Measurements from ENCODE around the gene NRARP.

NRARP gene

GRCh38 chr9:137251490-137252268 lies 50.4 kb downstream of the NRARP start:
- TF ChIP-seq NFIC (IDR thresholded peaks at IDR 0.05) (no peak), CREB1 (IDR thresholded peaks at IDR 0.05; ENCODE audit: low read depth) (no peak), TAF1 (IDR thresholded peaks at IDR 0.05; ENCODE audit: low read depth) (no peak), EGR1 (IDR thresholded peaks at IDR 0.05) (no peak), TCF12 (IDR thresholded peaks at IDR 0.05; ENCODE audit: low read depth) (no peak), FOXM1 (IDR thresholded peaks at IDR 0.05; ENCODE audit: borderline replicate concordance, low read depth) (no peak), YY1 (IDR thresholded peaks at IDR 0.05; ENCODE audit: low read depth) (no peak), MAX (IDR thresholded peaks at IDR 0.05) (no peak), RAD21 (IDR thresholded peaks at IDR 0.05; ENCODE audit: low read depth) (no peak), ZBTB7A (IDR thresholded peaks at IDR 0.05; ENCODE audit: low read depth) (no peak), TEAD4 (IDR thresholded peaks at IDR 0.05) (no peak), EP300 (IDR thresholded peaks at IDR 0.05; ENCODE audit: borderline replicate concordance) (no peak), CEBPB (IDR thresholded peaks at IDR 0.05) (no peak)
- TF ChIP-seq, protein P1, sequence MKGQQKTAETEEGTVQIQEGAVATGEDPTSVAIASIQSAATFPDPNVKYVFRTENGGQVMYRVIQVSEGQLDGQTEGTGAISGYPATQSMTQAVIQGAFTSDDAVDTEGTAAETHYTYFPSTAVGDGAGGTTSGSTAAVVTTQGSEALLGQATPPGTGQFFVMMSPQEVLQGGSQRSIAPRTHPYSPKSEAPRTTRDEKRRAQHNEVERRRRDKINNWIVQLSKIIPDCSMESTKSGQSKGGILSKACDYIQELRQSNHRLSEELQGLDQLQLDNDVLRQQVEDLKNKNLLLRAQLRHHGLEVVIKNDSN (IDR thresholded peaks at IDR 0.05), result no peak

DNA sequence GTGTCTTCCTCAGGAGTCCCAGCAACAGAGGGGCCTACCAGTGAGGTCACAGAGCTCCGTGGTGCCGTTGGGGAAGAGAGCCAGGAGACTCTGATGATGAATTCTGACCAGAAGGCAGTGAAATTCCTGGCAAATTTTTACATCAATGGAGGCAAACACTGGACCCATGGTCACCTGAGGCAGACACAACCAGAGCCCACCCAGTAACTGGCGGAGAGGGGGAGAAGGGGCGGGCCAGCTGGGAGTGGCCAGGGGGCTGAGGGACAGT lies 50.9 kb downstream of the NRARP start, which contains the start of gene STPG3:
Gene STPG3 (plus strand): TSS at position 93 of the 268 bp plus-strand sequence. CDS start 1 bp downstream, at position 94.
- TF ChIP-seq TCF12 (IDR thresholded peaks at IDR 0.05; ENCODE audit: low read depth) (no peak), CEBPB (IDR thresholded peaks at IDR 0.05) (no peak), RAD21 (IDR thresholded peaks at IDR 0.05; ENCODE audit: low read depth) (no peak), MAX (IDR thresholded peaks at IDR 0.05) (no peak), EGR1 (IDR thresholded peaks at IDR 0.05) (no peak), EP300 (IDR thresholded peaks at IDR 0.05; ENCODE audit: borderline replicate concordance) (no peak), FOXM1 (IDR thresholded peaks at IDR 0.05; ENCODE audit: borderline replicate concordance, low read depth) (no peak), YY1 (IDR thresholded peaks at IDR 0.05; ENCODE audit: low read depth) (no peak), CREB1 (IDR thresholded peaks at IDR 0.05; ENCODE audit: low read depth) (no peak), TEAD4 (IDR thresholded peaks at IDR 0.05) (no peak), NFIC (IDR thresholded peaks at IDR 0.05) (no peak), ZBTB7A (IDR thresholded peaks at IDR 0.05; ENCODE audit: low read depth) (no peak), TAF1 (IDR thresholded peaks at IDR 0.05; ENCODE audit: low read depth) (no peak)
- TF ChIP-seq, protein P2, sequence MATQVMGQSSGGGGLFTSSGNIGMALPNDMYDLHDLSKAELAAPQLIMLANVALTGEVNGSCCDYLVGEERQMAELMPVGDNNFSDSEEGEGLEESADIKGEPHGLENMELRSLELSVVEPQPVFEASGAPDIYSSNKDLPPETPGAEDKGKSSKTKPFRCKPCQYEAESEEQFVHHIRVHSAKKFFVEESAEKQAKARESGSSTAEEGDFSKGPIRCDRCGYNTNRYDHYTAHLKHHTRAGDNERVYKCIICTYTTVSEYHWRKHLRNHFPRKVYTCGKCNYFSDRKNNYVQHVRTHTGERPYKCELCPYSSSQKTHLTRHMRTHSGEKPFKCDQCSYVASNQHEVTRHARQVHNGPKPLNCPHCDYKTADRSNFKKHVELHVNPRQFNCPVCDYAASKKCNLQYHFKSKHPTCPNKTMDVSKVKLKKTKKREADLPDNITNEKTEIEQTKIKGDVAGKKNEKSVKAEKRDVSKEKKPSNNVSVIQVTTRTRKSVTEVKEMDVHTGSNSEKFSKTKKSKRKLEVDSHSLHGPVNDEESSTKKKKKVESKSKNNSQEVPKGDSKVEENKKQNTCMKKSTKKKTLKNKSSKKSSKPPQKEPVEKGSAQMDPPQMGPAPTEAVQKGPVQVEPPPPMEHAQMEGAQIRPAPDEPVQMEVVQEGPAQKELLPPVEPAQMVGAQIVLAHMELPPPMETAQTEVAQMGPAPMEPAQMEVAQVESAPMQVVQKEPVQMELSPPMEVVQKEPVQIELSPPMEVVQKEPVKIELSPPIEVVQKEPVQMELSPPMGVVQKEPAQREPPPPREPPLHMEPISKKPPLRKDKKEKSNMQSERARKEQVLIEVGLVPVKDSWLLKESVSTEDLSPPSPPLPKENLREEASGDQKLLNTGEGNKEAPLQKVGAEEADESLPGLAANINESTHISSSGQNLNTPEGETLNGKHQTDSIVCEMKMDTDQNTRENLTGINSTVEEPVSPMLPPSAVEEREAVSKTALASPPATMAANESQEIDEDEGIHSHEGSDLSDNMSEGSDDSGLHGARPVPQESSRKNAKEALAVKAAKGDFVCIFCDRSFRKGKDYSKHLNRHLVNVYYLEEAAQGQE (IDR thresholded peaks at IDR 0.05; ENCODE audit: low read depth), result no peak
- TF ChIP-seq, protein P1 (IDR thresholded peaks at IDR 0.05), result no peak

DNA sequence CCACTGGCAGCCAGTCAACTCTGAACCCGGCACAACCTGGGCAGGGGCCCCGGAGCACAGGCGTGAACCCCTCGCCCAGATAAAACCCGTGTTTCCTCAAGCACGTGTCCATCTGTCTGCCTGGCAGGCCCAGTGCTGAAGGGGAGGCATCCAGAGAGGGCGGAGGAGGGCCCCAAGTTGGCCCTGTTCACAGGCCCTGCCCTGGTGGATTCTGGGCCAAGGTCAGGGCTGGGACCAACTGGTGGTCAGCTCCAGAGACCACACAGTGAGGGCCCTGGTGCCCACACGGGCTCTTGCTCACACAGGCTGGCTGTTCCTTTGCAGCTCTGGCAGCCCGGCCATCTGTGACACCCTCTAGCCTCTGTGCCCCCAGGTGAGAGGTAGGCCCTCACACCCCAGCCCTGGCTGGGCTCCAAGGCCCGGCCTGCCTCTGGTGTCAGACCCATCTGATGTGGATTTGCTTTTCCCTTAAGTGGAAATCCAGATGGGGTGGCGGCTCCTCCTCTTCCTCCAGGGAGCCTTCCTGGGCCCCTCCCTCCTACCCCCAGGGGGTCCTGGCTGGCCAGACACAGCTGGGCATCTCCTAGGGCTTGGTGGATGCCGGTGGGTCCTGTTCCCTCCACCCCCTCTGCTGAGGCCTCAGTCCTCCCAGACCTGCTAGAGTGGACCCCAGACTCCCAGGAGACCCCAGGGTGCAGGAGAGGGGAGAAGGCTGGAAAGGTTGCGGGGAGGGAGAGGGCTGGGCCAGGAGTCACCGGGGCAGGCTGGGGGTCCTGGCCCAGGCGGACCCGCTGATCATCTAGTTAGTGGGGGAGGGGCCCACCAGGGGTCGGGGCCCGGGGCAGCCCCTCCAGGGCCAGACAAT lies 51.5 kb downstream of the NRARP start:
- TF ChIP-seq EP300 (IDR thresholded peaks at IDR 0.05; ENCODE audit: borderline replicate concordance) (no peak), TAF1 (IDR thresholded peaks at IDR 0.05; ENCODE audit: low read depth) (no peak), MAX (IDR thresholded peaks at IDR 0.05) (no peak), CEBPB (IDR thresholded peaks at IDR 0.05) (no peak), ZBTB7A (IDR thresholded peaks at IDR 0.05; ENCODE audit: low read depth) (no peak), CREB1 (IDR thresholded peaks at IDR 0.05; ENCODE audit: low read depth) (no peak), EGR1 (IDR thresholded peaks at IDR 0.05) (no peak), TEAD4 (IDR thresholded peaks at IDR 0.05) (no peak), RAD21 (IDR thresholded peaks at IDR 0.05; ENCODE audit: low read depth) (no peak), YY1 (IDR thresholded peaks at IDR 0.05; ENCODE audit: low read depth) (no peak), FOXM1 (IDR thresholded peaks at IDR 0.05; ENCODE audit: borderline replicate concordance, low read depth) (no peak), NFIC (IDR thresholded peaks at IDR 0.05) (no peak), TCF12 (IDR thresholded peaks at IDR 0.05; ENCODE audit: low read depth) (no peak)
- TF ChIP-seq, protein P1 (IDR thresholded peaks at IDR 0.05), result no peak
- TF ChIP-seq, protein P2 (IDR thresholded peaks at IDR 0.05; ENCODE audit: low read depth), result no peak
